ENCODE measurements around the gene DAB1. TPM values are rescaled to one million over a fixed set of nuclear protein-coding genes. Genes with fewer than 3 reads are reported as not detected.

DAB1 gene
- total RNA-seq, 1 donor from 2014 or later: not detected

- Mint-ChIP-seq H3K4me3 (ENCODE audit: unreplicated experiment) (no peak overlapping the region), H3K36me3 (ENCODE audit: low read depth) (no peaks in the 10 kb centered on the region), H3K27ac (ENCODE audit: unreplicated experiment) (no peak overlapping the region), H3K4me1 (ENCODE audit: low read depth) (peaks cover 6% of the 10 kb centered on the region), H3K9me3 (ENCODE audit: low read depth) (no peaks in the 10 kb centered on the region), H3K27me3 (ENCODE audit: low read depth) (peaks cover 15% of the 10 kb centered on the region)
- no peak for TF ChIP-seq CTCF (IDR thresholded peaks at IDR 0.05)
- DNase-seq (ENCODE audit: low spot score): no peak
These were observed 260.5 kb downstream of the DAB1 start for GRCh38 chr1:57163325-57163724.

DNA sequence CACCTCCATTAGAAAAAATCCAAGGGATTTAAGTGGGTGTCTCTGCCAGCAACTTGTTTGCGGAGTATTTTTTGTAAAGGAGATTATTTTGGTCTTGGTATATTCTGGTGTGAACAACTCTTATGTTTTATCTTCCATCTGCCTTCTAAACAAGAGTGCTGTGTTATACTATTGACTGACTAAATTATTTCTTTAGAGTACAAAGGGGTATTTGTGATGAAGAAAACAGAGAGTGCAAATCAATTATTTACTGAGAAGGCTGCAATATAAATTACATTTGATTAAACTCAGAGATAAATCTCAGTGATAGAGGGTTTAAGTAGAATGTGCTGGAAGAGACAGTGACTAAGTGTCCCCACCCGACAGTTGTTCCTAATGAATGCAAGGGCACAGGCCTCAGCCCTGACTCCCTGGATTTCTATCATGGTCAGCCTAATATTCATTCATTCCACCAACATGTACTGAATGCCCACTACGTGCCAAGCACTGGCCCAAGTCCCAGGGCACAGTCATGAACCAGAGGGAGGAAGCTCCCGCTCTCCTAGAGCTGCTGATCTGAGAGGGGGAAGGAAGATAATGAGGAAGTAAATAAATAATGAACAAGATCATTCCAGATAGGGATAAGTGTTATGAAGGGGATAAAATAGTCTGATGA lies 261.1 kb downstream of the DAB1 start:
- Mint-ChIP-seq H3K36me3 (ENCODE audit: low read depth) (no peaks in the 10 kb centered on the region), H3K27me3 (ENCODE audit: low read depth) (peaks cover 11% of the 10 kb centered on the region), H3K4me1 (ENCODE audit: low read depth) (peaks cover 6% of the 10 kb centered on the region), H3K9me3 (ENCODE audit: low read depth) (no peaks in the 10 kb centered on the region), H3K27ac (ENCODE audit: unreplicated experiment) (no peak overlapping the region), H3K4me3 (ENCODE audit: unreplicated experiment) (no peak overlapping the region)
- TF ChIP-seq CTCF (IDR thresholded peaks at IDR 0.05): no peak
- DNase-seq (ENCODE audit: low spot score): no peak

DNA sequence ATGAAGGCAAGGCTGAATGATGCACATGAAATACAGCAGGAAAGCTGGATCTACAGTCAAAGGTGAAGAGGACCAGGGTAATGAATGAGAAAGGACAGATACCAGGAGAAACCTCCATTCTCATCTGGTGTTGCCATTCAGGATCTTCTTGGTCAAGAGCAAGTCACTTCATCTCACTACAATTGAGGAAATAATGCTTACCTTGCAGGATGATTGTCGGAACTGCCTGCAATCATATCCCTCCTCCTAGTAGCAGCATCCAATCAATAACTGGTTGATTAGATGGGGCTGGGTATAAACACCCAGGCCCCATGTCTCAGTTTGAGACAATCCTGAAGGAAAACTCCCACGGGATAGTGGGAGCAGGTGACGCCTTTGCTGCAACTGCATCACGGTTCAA lies 263.3 kb downstream of the DAB1 start:
- no peak for TF ChIP-seq CTCF (IDR thresholded peaks at IDR 0.05)
- Mint-ChIP-seq H3K27ac (ENCODE audit: unreplicated experiment) (no peak overlapping the region), H3K9me3 (ENCODE audit: low read depth) (peaks cover 2% of the 10 kb centered on the region), H3K36me3 (ENCODE audit: low read depth) (no peaks in the 10 kb centered on the region), H3K4me1 (ENCODE audit: low read depth) (peaks cover 14% of the 10 kb centered on the region), H3K27me3 (ENCODE audit: low read depth) (peaks cover 6% of the 10 kb centered on the region), H3K4me3 (ENCODE audit: unreplicated experiment) (no peak overlapping the region)
- DNase-seq (ENCODE audit: low spot score): no peak

GRCh38 chr1:57158604-57158998 lies 265.3 kb downstream of the DAB1 start:
- Mint-ChIP-seq H3K4me3 (ENCODE audit: unreplicated experiment) (no peak overlapping the region), H3K36me3 (ENCODE audit: low read depth) (no peaks in the 10 kb centered on the region), H3K27ac (ENCODE audit: unreplicated experiment) (no peak overlapping the region), H3K27me3 (ENCODE audit: low read depth) (peaks cover 9% of the 10 kb centered on the region), H3K4me1 (ENCODE audit: low read depth) (peaks cover 14% of the 10 kb centered on the region), H3K9me3 (ENCODE audit: low read depth) (peaks cover 9% of the 10 kb centered on the region)
- TF ChIP-seq CTCF (IDR thresholded peaks at IDR 0.05): no peak
- no peak for DNase-seq (ENCODE audit: low spot score)

DNA sequence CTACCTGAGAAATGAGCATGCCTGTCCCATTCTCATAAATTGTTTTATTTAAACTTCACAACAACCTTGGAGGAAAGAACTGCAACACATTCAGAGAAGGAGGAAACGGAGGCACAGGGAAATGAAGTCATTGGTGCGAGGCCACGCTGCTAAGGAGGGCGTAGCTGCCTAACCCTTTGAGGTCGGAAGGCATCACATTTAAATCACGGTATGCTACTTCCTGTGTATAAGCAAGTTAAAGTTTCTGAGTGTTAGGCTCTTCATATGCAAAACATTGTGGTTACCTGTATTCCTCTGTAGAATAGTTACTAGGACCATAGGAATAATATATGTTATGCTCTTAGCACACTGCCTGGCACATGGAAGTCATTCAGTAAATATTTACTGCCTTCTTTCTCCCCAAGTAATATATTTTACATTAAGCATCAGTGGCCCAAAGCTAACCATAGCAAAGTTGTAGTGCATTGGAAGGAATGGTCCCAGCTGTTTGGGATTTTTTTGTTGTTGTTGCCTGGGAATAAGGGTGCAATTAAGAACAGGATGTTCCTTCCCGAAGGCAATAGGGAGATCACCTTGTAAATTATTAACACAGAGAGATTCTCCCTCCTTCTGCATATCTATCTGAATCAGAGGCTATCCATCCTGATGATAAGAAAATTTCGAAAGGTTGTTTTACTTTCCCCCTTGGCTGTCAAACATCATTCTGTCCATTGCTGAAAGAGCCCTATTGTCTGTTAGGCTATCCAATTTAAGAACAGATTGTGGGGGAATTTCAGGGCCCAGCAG lies 265.8 kb downstream of the DAB1 start:
- no peak for TF ChIP-seq CTCF (IDR thresholded peaks at IDR 0.05)
- peaks cover 9% of the 10 kb centered on the region for H3K9me3 Mint-ChIP-seq (ENCODE audit: low read depth)
- H3K4me1 Mint-ChIP-seq (ENCODE audit: low read depth): peaks cover 14% of the 10 kb centered on the region
- DNase-seq (ENCODE audit: low spot score): no peak
- no peak overlapping the region for H3K27ac Mint-ChIP-seq (ENCODE audit: unreplicated experiment)
- peaks cover 5% of the 10 kb centered on the region for H3K27me3 Mint-ChIP-seq (ENCODE audit: low read depth)
- H3K4me3 Mint-ChIP-seq (ENCODE audit: unreplicated experiment): no peak overlapping the region
- H3K36me3 Mint-ChIP-seq (ENCODE audit: low read depth): no peaks in the 10 kb centered on the region
